Tibial artery (tissue), 4 donors: ENCODE results near the gene TSHZ2.
"Not testable (repeated sequence)": the region's sequence is repeated elsewhere in the genome, so short reads cannot be mapped to it uniquely, and the experiment has no call there.

Experiments
- DNase-seq, 2 donors: peaks; one replicate each; pipeline ENCODE4 v3.0.0-alpha.2; 2019
- H3K27ac ChIP-seq, 2 donors: fragments of 200-600 bp; sonication (generic) in 1 of 2; 1 replicate in 1 of 2; 2 replicates in 1 of 2; pipeline ENCODE4 v1.5.1; 2018 to 2019; ENCODE audit warnings: mild to moderate bottlenecking in 1 of 2
- H3K27me3 ChIP-seq, 2 donors: fragments of 200-600 bp; sonication (generic) in 1 of 2; one replicate each; pipeline versions ENCODE4 v1.5.1 to v1.6.0; 2016 to 2019
- H3K36me3 ChIP-seq, 3 donors: fragments of 200-600 bp; sonication (generic) in 2 of 3; one replicate each; pipeline ENCODE4 v1.5.1; 2016 to 2019; ENCODE audit warnings: mild to moderate bottlenecking in 2 of 3
- H3K4me1 ChIP-seq, 4 donors: fragments of 200-600 bp; sonication (generic) in 2 of 4; 1 replicate in 3 of 4; 2 replicates in 1 of 4; pipeline ENCODE4 v1.5.1; 2016 to 2019
- H3K4me3 ChIP-seq, 2 donors: fragments of 200-600 bp; sonication (generic) in 1 of 2; 1 replicate in 1 of 2; 2 replicates in 1 of 2; pipeline ENCODE4 v1.5.1; 2018 to 2019; ENCODE audit warnings: mild to moderate bottlenecking in 2 of 2
- H3K9me3 ChIP-seq, 3 donors: fragments of 200-600 bp; sonication (generic) in 1 of 3; one replicate each; pipeline ENCODE4 v1.5.1; 2016 to 2019
- intact Hi-C: fragments of 100-400 bp; cut with DNase I; formaldehyde crosslinking; loops from one replicate; pipeline ENCODE4 v1.15.0; 2023; ENCODE audit warnings: low total_unique reads
- TF ChIP-seq, protein P1 (sequence below), 2 experiments: fragments of 200-600 bp in 1 of 2; fragments of 450-650 bp in 1 of 2; IDR thresholded peaks; one replicate each; pipeline ENCODE4 v1.5.1; 2017 to 2019; ENCODE audit warnings: antibody characterized with exemption in 2 of 2, mild to moderate bottlenecking in 1 of 2, moderate library complexity in 1 of 2

TSHZ2 gene

DNA sequence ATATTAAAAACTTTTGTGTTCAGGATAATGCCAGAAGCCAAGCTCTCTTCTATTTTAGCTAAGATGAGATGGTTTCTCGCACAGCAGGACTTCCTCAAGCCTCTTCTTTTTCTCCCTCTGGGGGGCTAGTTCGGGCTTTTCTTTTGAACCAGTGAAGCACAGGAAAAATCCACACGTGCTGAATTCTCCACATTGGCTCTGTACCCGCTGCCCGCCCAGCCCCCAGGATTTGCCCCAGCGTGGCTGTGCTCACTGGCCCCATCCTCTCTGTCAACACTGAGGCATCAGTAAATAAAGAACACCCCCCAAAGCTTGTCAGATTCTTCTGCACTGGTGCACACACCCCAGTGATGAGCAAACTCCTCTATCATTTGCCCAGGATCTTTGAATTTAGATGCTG lies 388.7 kb downstream of the TSHZ2 start:
- intact Hi-C loops, result no loop called here
- Histone ChIP-seq H3K4me3 (no peak overlapping the region), H3K27me3 (no peaks in the 10 kb centered on the region), H3K9me3 (peaks cover 0 to 4% (median 0%) of the 10 kb centered on the region in 3 donors), H3K4me1 (peaks cover 0 to 3% (median 0%) of the 10 kb centered on the region in 4 donors), H3K27ac (no peak overlapping the region), H3K36me3 (no peaks in the 10 kb centered on the region)
- DNase-seq, result no peak
- TF ChIP-seq, protein P1, sequence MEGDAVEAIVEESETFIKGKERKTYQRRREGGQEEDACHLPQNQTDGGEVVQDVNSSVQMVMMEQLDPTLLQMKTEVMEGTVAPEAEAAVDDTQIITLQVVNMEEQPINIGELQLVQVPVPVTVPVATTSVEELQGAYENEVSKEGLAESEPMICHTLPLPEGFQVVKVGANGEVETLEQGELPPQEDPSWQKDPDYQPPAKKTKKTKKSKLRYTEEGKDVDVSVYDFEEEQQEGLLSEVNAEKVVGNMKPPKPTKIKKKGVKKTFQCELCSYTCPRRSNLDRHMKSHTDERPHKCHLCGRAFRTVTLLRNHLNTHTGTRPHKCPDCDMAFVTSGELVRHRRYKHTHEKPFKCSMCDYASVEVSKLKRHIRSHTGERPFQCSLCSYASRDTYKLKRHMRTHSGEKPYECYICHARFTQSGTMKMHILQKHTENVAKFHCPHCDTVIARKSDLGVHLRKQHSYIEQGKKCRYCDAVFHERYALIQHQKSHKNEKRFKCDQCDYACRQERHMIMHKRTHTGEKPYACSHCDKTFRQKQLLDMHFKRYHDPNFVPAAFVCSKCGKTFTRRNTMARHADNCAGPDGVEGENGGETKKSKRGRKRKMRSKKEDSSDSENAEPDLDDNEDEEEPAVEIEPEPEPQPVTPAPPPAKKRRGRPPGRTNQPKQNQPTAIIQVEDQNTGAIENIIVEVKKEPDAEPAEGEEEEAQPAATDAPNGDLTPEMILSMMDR (IDR thresholded peaks at IDR 0.05), result no peak

DNA sequence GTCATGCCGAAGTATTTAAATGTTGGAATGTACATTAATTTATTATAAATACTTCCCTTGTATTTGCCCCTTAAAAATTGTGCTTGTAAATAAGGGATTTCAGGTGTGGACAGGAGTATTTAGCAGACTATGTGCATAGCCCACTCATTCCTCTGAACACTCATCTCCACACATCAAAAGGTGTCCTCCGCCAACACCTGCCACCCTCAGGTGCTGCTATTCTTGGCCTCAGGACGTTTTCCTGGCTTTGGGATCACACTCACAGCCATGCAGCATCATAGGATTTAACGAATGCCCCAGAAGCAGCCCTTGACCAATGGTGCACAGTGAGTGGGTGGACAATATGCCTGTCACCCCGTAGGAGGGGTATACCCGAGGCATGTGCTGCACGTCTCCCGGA lies 390.6 kb downstream of the TSHZ2 start:
- H3K4me3 ChIP-seq, result no peak overlapping the region
- no peaks in the 10 kb centered on the region for H3K9me3 ChIP-seq
- TF ChIP-seq, protein P1 (IDR thresholded peaks at IDR 0.05), result no peak
- intact Hi-C loops, result no loop called here
- DNase-seq, result no peak
- H3K27me3 ChIP-seq, result no peaks in the 10 kb centered on the region
- no peak overlapping the region for H3K27ac ChIP-seq
- H3K36me3 ChIP-seq, result no peaks in the 10 kb centered on the region
- H3K4me1 ChIP-seq, result peaks cover 0 to 3% (median 0%) of the 10 kb centered on the region in 4 donors

DNA sequence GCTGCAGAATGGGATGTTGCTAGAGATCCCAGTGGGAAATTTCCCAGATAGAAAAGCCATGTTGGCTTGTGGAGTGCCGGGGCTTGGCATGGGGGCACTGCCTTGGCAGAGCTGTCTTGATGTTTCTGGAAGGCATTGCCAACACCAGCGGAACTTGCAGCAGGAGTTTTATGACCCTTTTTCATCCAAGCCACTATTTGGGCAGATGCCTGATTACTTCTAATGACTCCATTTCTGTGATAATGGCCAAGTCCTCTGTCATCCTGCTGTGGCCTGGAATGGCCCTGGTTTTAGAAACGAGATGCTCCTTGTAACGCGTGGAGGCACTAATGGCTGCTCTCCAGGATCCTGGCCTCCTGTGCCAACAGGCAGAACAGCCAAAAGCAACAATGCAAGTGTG lies 392.5 kb downstream of the TSHZ2 start:
- no peaks in the 10 kb centered on the region for H3K36me3 ChIP-seq
- H3K4me3 ChIP-seq, result no peak overlapping the region
- no peak for DNase-seq
- no peak overlapping the region for H3K27ac ChIP-seq
- H3K27me3 ChIP-seq, result no peaks in the 10 kb centered on the region
- H3K4me1 ChIP-seq, result peaks cover 0 to 3% (median 0%) of the 10 kb centered on the region in 4 donors
- intact Hi-C loops, result no loop called here
- H3K9me3 ChIP-seq, result no peaks in the 10 kb centered on the region
- TF ChIP-seq, protein P1 (IDR thresholded peaks at IDR 0.05), result no peak

DNA sequence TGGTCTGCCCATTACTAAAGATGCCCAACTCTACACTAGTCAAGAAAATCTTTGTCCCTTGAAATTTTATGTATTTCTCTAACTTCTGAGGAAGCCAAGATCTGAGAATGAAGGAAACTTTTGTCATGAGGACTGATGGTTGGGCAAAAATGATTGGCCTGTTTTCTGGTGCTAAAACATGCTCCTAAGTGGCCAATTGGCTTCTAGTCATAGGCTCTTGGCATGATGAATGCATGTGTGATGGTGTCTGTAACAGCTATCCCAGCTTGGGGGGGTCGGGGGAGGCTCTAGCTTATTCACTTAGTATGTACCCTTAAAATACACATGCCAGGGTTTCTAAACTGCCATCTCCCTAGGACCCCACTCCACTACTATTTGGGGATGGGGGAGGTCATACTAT lies 392.9 kb downstream of the TSHZ2 start:
- TF ChIP-seq, protein P1 (IDR thresholded peaks at IDR 0.05), result no peak
- intact Hi-C loops, result no loop called here
- Histone ChIP-seq H3K27ac (no peak overlapping the region), H3K27me3 (no peaks in the 10 kb centered on the region), H3K9me3 (no peaks in the 10 kb centered on the region), H3K4me3 (no peak overlapping the region), H3K4me1 (peaks cover 0 to 3% (median 0%) of the 10 kb centered on the region in 4 donors), H3K36me3 (no peaks in the 10 kb centered on the region)
- DNase-seq, result no peak

DNA sequence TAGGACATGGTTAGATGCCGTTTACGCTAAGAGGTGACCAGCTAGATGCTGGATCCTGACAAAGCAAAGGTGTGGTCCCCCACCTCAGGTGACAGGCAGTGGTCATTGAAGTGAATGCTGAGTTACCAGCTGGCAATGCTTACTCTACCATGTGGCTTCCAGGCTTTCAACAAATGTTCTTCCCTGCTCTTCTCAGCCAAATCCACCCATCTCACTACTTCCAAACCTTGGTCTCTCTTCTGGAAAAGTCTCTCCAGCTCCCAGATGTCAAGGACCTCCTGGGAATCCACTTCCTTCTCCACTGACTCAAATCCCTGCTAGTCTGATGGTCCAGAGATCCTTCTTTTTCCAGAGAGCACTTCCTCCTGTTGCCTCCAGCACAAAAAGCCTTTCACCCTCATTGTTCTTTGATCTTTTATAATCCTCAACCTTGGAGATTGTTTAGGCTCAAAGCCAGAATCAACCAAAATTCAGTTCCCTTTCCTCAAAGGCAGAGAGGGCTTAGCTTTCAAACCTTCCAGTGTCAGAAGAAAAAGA lies 393.4 kb downstream of the TSHZ2 start:
- intact Hi-C loops, result no loop called here
- H3K4me1 ChIP-seq, result peaks cover 0 to 3% (median 0%) of the 10 kb centered on the region in 4 donors
- no peak overlapping the region for H3K27ac ChIP-seq

DNA sequence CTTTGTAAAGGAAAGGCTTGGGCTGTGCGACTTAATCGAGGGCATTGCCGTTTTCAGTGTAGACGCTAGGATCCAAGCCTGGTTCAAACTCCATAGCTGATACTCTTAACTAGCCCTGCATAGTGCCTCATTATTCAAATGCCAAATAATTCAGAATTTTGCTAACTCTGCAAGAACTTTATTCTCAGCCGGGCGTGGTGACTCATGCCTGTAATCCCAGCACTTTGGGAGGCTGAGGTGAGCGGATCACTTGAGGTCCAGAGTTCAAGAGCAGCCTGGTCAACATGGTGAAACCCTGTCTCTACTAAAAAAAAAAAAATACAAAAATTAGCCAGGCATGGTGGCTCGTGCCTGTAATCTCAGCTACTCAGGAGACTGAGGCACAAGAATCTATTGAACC lies 394.8 kb downstream of the TSHZ2 start:
- H3K4me1 ChIP-seq, DNase-seq, H3K36me3 ChIP-seq, H3K4me3 ChIP-seq, H3K27me3 ChIP-seq, intact Hi-C loops, H3K27ac ChIP-seq, H3K9me3 ChIP-seq: not testable (repeated sequence)

More for the DNA sequence above, 393.4 kb downstream of the TSHZ2 start:
- Histone ChIP-seq H3K4me3 (no peak overlapping the region), H3K9me3 (no peaks in the 10 kb centered on the region), H3K27me3 (no peaks in the 10 kb centered on the region), H3K36me3 (no peaks in the 10 kb centered on the region)
- no peak for DNase-seq
- TF ChIP-seq, protein P1 (IDR thresholded peaks at IDR 0.05), result no peak
